Omental fat pad (tissue), 4 donors: ENCODE results near the gene PAF1. TPM values are rescaled to one million over a fixed set of nuclear protein-coding genes. Genes with fewer than 3 reads are reported as not detected.

ENCODE experiments used
- ATAC-seq: fragments of 150-250 bp; one replicate; pipeline ENCODE4 v1.9.1; 2016; ENCODE audit warnings: mild to moderate bottlenecking, moderate library complexity; ENCODE audit not compliant: low FRiP score
- DNase-seq: peaks from one replicate; pipeline ENCODE4 v3.0.0-alpha.2; 2019; ENCODE audit warnings: low spot score
- total RNA-seq, 4 donors: library from RNA; depleted of rRNA; stranded (reverse); fragments of >200 nt; gene quantifications; one replicate each; pipeline ENCODE4 v1.1.0, GENCODE V29; 2016
- TF ChIP-seq, protein P1 (sequence below), 3 donors: fragments of 450-650 bp; IDR thresholded peaks; one replicate each; pipeline ENCODE4 v1.5.1; 2016 to 2017; ENCODE audit warnings: antibody characterized with exemption in 3 of 3, mild to moderate bottlenecking in 3 of 3, moderate library complexity in 2 of 3

PAF1 gene
- total RNA-seq: 10 to 100 TPM; 29.2 to 60.3 (median 53.3) TPM

DNA sequence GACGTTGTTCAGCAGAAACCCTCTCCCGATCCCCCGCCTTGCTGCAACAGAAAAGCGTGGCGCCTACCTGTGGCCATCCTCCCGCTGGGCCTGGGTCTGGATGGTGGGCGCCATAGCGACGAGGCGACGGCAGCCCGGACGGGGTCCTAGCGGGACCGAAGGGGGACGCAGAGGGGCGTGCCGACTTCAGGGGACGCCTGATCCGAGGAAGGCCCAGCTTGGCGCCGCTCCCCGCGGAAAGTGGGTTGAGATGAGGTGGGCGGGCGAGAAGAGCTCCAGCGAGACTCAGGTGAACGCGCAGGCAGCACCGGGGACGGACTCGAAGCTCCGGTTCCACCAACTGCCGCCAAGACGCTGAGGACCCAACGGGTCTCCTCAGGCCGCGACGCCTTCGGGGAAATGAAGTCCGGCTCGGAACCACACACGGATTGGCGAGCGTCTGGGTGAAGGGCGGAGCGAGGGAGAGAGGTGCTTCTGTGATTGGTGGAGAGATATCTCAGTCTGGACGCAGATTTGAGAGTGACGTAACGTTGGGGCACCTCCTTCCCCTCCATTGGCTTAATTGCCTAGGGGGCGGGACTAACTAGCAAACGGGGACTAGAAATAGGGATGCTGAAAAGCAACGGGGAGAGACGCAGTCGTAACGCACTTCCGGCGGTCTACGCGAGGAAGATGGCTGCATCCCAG is at the start of gene PAF1, which contains the start of gene MED29:
TSS of gene PAF1 (minus strand) at position 356 of the 687 bp plus-strand sequence. CDS start at position 114, 242 bp downstream.
TSS of gene MED29 (plus strand) at position 628 of the 687 bp plus-strand sequence. CDS start at position 673, 45 bp downstream.
- ATAC-seq: peak; percentile 93
- TF ChIP-seq, protein P1, sequence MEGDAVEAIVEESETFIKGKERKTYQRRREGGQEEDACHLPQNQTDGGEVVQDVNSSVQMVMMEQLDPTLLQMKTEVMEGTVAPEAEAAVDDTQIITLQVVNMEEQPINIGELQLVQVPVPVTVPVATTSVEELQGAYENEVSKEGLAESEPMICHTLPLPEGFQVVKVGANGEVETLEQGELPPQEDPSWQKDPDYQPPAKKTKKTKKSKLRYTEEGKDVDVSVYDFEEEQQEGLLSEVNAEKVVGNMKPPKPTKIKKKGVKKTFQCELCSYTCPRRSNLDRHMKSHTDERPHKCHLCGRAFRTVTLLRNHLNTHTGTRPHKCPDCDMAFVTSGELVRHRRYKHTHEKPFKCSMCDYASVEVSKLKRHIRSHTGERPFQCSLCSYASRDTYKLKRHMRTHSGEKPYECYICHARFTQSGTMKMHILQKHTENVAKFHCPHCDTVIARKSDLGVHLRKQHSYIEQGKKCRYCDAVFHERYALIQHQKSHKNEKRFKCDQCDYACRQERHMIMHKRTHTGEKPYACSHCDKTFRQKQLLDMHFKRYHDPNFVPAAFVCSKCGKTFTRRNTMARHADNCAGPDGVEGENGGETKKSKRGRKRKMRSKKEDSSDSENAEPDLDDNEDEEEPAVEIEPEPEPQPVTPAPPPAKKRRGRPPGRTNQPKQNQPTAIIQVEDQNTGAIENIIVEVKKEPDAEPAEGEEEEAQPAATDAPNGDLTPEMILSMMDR (IDR thresholded peaks at IDR 0.05): no peak
- no peak for DNase-seq

DNA sequence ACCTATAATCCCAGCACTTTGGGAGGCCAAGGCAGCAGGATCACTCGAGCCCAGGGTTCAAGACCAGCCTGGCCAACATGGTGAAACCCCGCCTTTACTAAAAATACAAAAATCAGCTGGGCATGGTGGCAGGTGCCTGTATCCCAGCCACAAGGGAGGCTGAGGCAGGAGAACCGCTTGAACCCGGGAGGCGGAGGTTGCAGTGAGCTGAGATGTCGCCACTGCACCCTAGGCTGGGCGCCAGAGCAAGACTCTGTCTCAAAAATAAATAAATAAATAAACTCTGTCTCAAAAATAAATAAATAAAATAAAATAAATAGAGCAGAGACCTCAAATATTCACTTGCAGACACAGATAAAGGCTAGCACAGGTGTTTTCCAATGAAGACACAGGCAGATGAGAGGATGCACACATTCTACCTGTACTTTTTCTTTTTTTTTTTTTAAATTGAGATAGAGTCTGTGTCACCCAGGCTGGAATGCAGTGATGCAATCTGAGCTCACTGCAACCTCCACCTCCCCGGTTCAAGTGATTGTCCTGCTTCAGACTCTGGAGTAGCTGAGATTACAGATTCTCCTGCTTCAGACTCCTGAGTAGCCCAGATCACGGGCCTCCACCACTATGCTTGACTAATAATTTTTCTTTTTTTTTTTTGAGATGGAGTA is 47.5 kb upstream of the PAF1 start:
- TF ChIP-seq, protein P1 (IDR thresholded peaks at IDR 0.05): no peak
- no peak for ATAC-seq

DNA sequence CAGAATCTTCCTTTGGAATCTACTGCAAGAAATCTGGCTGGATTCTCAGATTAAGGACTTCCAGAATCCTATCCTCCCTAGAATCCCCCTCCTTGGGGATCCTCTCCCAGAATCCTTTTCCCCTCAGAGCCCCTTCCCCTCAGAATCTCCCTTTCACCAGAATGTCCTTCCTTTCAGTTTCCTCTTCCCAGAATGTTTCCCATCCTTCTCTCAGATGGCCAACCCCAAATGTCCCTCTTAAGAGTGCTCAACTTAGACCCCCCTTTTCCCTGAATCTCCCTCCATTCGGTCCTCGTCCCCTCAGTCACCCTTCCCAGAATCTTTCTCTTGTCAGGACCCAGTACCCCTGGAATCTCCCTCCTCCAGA is 45.4 kb upstream of the PAF1 start:
- ATAC-seq: no peak
- DNase-seq: no peak
- TF ChIP-seq, protein P1 (IDR thresholded peaks at IDR 0.05): no peak

More for the DNA sequence above, 47.5 kb upstream of the PAF1 start:
- no peak for DNase-seq

GRCh38 chr19:39435499-39436349 is 44.8 kb upstream of the PAF1 start, which contains the start of gene RPS16:
Gene RPS16 (minus strand): TSS chr19:39435949. CDS start chr19:39435895, 54 bp downstream.
- ATAC-seq (peak; percentile 96), DNase-seq (peak; percentile 85)
- TF ChIP-seq, protein P1 (IDR thresholded peaks at IDR 0.05): no peak

- ATAC-seq: no peak
- no peak for DNase-seq
- TF ChIP-seq, protein P1 (IDR thresholded peaks at IDR 0.05): no peak
These were observed 43.5 kb upstream of the PAF1 start for GRCh38 chr19:39434123-39435076.
